KMS-11 (cell line): ENCODE data around the gene ZNF783.

ENCODE experiments used
- H2AFZ ChIP-seq: fragments of 200-600 bp; sonication (generic); 2 replicates; pipeline ENCODE4 v1.6.1; 2016; ENCODE audit warnings: antibody characterized with exemption, mixed run types, low read depth
- H3K27ac ChIP-seq: fragments of 200-600 bp; sonication (generic); 2 replicates; pipeline ENCODE4 v1.6.1; 2016; ENCODE audit warnings: mild to moderate bottlenecking, mixed run types
- H3K27me3 ChIP-seq: fragments of 200-600 bp; sonication (generic); 2 replicates; pipeline ENCODE4 v1.6.1; 2017; ENCODE audit warnings: mild to moderate bottlenecking, low read depth, mixed run types, moderate library complexity; ENCODE audit not compliant: insufficient read depth
- H3K36me3 ChIP-seq: fragments of 200-600 bp; sonication (generic); 2 replicates; pipeline ENCODE4 v1.6.1; 2017; ENCODE audit warnings: mild to moderate bottlenecking, mixed run types; ENCODE audit not compliant: insufficient read depth
- H3K4me1 ChIP-seq: fragments of 200-600 bp; sonication (generic); 2 replicates; pipeline ENCODE4 v1.6.1; 2016; ENCODE audit warnings: mild to moderate bottlenecking, low read depth, mixed run types; ENCODE audit not compliant: poor library complexity, severe bottlenecking
- H3K4me2 ChIP-seq: fragments of 200-600 bp; sonication (generic); 2 replicates; pipeline ENCODE4 v1.7.0; 2016; ENCODE audit warnings: mild to moderate bottlenecking, mixed run types
- H3K4me3 ChIP-seq: fragments of 200-600 bp; sonication (generic); IDR thresholded peaks from 2 replicates; pipeline ENCODE4 v1.6.1; 2017; ENCODE audit warnings: low read depth, low read length, mixed read lengths; ENCODE audit not compliant: insufficient read depth
- H3K79me2 ChIP-seq: fragments of 200-600 bp; sonication (generic); 2 replicates; pipeline ENCODE4 v1.6.1; 2016; ENCODE audit warnings: low read depth, mixed run types; ENCODE audit not compliant: insufficient read depth
- H3K9ac ChIP-seq: fragments of 200-600 bp; sonication (generic); 2 replicates; pipeline ENCODE4 v1.6.1; 2016; ENCODE audit warnings: mild to moderate bottlenecking, mixed run types
- H4K20me1 ChIP-seq: fragments of 200-600 bp; sonication (generic); 2 replicates; pipeline ENCODE4 v1.6.1; 2016; ENCODE audit warnings: mild to moderate bottlenecking, mixed run types; ENCODE audit not compliant: insufficient read depth
- TF ChIP-seq, protein P1 (sequence below): fragments of 200-600 bp; sonication (generic); conservative IDR thresholded peaks from 2 replicates; pipeline ENCODE4 v1.6.1; 2017; ENCODE audit warnings: low read depth, mild to moderate bottlenecking, antibody characterized with exemption, low read length, moderate library complexity, mixed read lengths

ZNF783 gene

DNA sequence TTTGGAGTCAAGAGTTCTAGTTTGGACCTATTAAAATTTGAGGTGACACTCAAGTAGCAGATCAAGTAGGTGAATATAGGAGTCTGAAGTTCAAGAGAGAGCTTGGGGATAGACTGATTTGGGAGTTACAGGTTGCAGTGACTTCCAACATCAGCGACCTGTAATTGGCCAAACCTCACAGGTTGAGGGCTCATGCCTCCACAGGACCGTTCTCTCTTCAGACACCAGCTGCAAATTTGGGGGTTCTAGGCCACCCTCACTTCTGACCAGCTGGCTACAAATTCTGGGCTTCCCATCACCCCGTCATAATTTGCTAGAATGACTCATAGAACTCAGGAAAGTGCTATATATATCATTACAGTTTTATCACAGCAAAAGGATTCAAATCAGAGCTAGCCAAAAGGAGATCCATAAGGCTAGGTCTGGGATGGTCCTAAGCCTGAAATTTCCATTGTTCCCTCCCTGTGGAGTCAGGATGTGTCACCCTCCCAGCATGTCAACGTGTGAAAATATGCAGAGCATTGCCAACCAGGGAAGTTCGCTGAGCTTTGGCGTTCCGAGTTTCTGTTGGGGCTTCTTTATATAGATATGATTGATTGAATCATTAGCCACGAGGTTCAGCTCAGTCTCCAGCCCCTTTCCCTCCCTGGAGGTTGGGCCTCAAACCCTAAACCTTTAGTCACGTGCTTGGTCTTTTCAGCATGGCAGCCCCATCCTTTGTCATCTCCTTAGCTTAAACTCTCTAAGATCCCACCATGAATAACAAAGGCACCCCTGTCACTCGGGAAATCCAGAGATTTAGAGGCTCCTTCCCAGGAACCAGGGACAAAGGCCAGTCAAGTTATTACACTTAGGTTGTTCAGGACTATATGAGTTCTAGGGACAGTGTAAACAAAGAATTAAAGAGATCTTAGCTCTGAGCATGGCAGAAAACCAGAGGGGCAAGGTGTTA lies 43.3 kb upstream of the ZNF783 start:
- no peaks in the 10 kb centered on the region for H3K27me3 ChIP-seq
- H4K20me1 ChIP-seq: no peaks in the 10 kb centered on the region
- H3K27ac ChIP-seq: no peak overlapping the region
- no peaks in the 10 kb centered on the region for H3K4me1 ChIP-seq
- TF ChIP-seq, protein P1, sequence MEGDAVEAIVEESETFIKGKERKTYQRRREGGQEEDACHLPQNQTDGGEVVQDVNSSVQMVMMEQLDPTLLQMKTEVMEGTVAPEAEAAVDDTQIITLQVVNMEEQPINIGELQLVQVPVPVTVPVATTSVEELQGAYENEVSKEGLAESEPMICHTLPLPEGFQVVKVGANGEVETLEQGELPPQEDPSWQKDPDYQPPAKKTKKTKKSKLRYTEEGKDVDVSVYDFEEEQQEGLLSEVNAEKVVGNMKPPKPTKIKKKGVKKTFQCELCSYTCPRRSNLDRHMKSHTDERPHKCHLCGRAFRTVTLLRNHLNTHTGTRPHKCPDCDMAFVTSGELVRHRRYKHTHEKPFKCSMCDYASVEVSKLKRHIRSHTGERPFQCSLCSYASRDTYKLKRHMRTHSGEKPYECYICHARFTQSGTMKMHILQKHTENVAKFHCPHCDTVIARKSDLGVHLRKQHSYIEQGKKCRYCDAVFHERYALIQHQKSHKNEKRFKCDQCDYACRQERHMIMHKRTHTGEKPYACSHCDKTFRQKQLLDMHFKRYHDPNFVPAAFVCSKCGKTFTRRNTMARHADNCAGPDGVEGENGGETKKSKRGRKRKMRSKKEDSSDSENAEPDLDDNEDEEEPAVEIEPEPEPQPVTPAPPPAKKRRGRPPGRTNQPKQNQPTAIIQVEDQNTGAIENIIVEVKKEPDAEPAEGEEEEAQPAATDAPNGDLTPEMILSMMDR: no peak
- H3K4me2 ChIP-seq: no peak overlapping the region
- no peak overlapping the region for H3K4me3 ChIP-seq
- no peak overlapping the region for H2AFZ ChIP-seq
- no peaks in the 10 kb centered on the region for H3K79me2 ChIP-seq
- no peaks in the 10 kb centered on the region; the same call in 1 of the 2 replicates for H3K36me3 ChIP-seq
- no peak overlapping the region for H3K9ac ChIP-seq

DNA sequence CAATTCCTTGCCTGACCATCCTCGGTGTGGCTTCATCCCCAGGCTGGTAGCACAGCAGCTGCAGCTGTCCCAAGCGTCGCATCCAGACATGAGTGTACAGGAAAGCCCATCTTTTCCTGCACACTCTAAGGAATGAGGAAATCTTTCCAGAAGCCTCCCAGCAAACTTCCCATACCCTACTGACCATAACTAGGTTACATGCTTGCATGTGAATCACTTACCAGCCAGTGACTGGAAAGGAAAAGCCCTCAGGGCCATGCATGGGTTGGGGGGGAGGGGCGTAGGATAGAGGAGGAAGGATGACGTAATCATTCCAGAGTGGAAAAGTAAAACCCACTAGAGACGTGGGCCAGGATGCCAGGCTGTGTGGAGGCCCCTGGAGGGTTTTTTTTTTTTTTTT lies 41.5 kb upstream of the ZNF783 start:
- no peak overlapping the region for H2AFZ ChIP-seq
- H3K36me3 ChIP-seq: peaks cover 5% of the 10 kb centered on the region; the same call in 1 of the 2 replicates
- TF ChIP-seq, protein P1: no peak
- no peaks in the 10 kb centered on the region for H3K27me3 ChIP-seq
- H3K4me3 ChIP-seq: no peak overlapping the region
- H3K27ac ChIP-seq: no peak overlapping the region
- no peaks in the 10 kb centered on the region for H3K79me2 ChIP-seq
- H4K20me1 ChIP-seq: no peaks in the 10 kb centered on the region
- H3K9ac ChIP-seq: no peak overlapping the region
- H3K4me1 ChIP-seq: no peaks in the 10 kb centered on the region
- no peak overlapping the region for H3K4me2 ChIP-seq

DNA sequence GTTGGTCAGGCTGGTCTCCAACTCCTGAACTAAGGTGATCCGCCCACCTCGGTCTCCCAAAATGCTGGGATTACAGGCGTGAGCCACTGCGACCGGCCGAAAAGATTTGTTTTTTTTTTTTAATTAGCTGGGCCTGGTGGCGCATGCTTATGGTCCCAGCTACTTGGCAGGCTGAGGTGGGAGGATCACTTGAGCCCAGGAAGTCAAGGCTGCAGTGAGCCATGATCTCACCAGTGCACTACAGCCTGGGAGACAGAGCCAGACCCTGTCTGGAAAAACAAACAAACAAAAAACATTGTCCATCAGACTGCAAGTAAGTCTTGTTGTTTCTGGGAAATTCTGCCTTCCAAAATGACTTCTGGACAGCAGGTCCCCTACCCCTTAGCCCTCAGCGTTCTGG lies 38.8 kb upstream of the ZNF783 start:
- TF ChIP-seq, protein P1: no peak
- Histone ChIP-seq H4K20me1 (no peaks in the 10 kb centered on the region), H3K36me3 (peaks cover 5% of the 10 kb centered on the region; the same call in 1 of the 2 replicates), H3K4me2 (no peak overlapping the region), H3K4me1 (no peaks in the 10 kb centered on the region), H3K9ac (no peak overlapping the region), H2AFZ (no peak overlapping the region), H3K27ac (no peak overlapping the region), H3K27me3 (no peaks in the 10 kb centered on the region), H3K79me2 (no peaks in the 10 kb centered on the region), H3K4me3 (no peak overlapping the region)

DNA sequence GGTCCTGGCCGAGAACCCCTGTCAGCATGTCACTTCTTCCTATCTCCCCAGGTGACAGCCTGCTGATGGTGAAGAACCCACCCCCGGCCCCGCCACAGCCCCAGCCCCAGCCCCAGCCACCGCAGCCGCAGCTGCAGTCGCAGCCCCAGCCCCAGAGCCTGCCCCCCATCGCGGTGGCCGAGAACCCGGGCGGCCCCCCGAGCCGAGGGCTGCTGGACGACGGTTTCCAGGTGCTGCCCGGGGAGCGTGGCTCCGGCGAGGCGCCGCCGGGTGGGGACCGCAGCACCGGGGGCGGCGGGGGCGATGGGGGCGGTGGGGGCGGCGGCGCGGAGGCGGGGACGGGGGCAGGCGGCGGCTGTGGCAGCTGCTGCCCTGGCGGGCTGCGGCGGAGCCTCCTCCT lies 38.2 kb upstream of the ZNF783 start:
- Histone ChIP-seq H3K4me1 (no peaks in the 10 kb centered on the region), H2AFZ (no peak overlapping the region), H3K36me3 (0 out of 2 replicates have a peak, but pooled peaks cover 5% of the 10 kb centered on the region), H3K9ac (no peak overlapping the region), H3K27ac (no peak overlapping the region), H4K20me1 (no peaks in the 10 kb centered on the region), H3K27me3 (no peaks in the 10 kb centered on the region), H3K4me2 (no peak overlapping the region), H3K4me3 (no peak overlapping the region), H3K79me2 (no peaks in the 10 kb centered on the region)
- TF ChIP-seq, protein P1: no peak
